ENCODE measurements around the gene IQSEC2. TPM values are rescaled to one million over a fixed set of nuclear protein-coding genes. Genes with fewer than 3 reads are reported as not detected.

IQSEC2 gene
- total RNA-seq, 1 donor from 2014 or later: 24.0 TPM

DNA sequence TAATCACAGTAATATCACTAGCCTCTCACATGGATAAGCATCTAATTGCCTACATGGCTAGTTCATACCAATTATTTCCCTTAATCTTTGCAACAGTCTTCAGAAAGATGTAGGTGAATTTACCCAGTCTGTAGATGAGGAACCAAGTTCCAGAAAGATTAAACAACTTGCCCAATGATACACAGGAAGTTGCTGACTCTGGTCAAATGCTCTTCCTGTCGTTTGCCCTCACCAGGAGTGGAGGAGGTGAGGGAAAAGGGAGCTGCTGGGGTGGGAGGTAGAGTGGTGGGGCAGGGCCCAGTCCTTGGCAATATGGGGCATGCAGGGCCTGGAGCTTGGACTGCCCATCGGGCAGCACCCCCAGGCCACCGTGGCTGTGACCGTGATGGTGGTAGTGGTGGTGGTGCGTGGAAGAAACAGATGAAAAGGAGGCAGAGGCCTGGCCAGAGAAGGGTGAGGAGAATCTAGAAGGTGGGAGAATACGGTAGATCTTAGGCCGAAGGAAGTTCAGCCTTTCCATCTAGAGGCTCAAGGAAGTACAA lies 54.1 kb downstream of the IQSEC2 start:
- Histone ChIP-seq H3K27ac (no peak overlapping the region), H3K9me3 (no peaks in the 10 kb centered on the region), H3K4me3 (no peak overlapping the region), H3K27me3 (ENCODE audit: low read depth) (no peaks in the 10 kb centered on the region), H3K4me1 (peaks cover 16% of the 10 kb centered on the region), H3K36me3 (no peaks in the 10 kb centered on the region)
- ATAC-seq: no peak
- TF ChIP-seq, protein P1, sequence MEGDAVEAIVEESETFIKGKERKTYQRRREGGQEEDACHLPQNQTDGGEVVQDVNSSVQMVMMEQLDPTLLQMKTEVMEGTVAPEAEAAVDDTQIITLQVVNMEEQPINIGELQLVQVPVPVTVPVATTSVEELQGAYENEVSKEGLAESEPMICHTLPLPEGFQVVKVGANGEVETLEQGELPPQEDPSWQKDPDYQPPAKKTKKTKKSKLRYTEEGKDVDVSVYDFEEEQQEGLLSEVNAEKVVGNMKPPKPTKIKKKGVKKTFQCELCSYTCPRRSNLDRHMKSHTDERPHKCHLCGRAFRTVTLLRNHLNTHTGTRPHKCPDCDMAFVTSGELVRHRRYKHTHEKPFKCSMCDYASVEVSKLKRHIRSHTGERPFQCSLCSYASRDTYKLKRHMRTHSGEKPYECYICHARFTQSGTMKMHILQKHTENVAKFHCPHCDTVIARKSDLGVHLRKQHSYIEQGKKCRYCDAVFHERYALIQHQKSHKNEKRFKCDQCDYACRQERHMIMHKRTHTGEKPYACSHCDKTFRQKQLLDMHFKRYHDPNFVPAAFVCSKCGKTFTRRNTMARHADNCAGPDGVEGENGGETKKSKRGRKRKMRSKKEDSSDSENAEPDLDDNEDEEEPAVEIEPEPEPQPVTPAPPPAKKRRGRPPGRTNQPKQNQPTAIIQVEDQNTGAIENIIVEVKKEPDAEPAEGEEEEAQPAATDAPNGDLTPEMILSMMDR (IDR thresholded peaks at IDR 0.05): no peak
- intact Hi-C loops (cut with DNase I): no loop called here
- DNase-seq: no peak

DNA sequence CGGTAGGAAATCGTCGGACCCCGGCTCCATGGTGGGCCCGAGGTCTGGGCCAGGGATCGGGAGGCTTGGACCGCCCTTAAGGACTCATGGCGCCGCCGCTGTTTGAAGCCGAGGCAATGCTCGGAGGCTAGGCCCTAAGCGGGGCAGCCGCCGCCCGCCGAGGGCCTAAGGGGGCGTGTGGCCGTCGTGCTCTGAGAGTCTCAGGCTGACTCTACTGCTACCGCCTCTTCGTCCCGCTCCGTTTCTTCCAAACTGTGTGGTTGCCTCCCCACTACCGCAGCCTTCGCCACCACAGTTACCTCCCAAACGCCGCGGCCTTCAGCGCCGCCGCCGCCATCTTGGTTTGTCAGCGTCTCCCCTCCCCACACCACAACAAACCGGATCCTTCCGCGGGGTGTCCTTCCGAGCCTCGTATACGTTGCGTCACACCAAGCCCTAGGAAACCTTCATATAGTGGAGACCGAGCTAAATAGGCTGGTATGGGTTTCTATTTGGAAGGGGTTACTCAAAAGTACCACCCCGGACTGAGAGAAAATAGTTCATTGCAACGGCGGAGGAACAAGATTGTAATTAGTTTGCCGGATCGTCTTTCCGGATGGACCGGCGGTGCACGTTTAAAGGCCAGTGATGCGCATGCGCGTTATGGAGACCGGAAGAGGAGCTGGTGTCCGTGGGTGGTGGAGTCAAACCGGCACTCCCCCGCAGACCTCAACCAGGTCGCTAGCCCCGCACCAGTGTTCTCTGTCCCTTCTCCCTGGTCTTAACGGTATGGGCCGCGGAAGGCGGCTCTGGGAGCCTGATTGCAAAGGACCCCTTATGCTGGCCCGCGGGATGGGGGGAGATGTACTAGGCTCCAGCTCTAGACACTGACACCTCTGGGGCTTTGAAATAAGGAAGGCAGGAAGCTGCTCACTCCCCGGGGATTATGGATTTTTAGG lies 56.3 kb downstream of the IQSEC2 start, which contains the start of gene KDM5C:
Gene KDM5C, minus strand, starts transcription at position 348 of the 938 bp plus-strand sequence. Its CDS starts 318 bp downstream, at position 30.
- peaks cover 5% of the 10 kb centered on the region for H3K36me3 ChIP-seq
- peak; percentile 91 for DNase-seq
- H3K27me3 ChIP-seq (ENCODE audit: low read depth): no peaks in the 10 kb centered on the region
- H3K9me3 ChIP-seq: no peaks in the 10 kb centered on the region
- H3K4me3 ChIP-seq: peak within 1 kb of the TSS; percentile 83
- peaks cover 27% of the 10 kb centered on the region for H3K4me1 ChIP-seq
- H3K27ac ChIP-seq: peak within 1 kb of the TSS; percentile 90
- ATAC-seq: peak; percentile 93 to 94
- intact Hi-C loops (cut with DNase I): no loop called here
- TF ChIP-seq, protein P1 (IDR thresholded peaks at IDR 0.05): no peak

DNA sequence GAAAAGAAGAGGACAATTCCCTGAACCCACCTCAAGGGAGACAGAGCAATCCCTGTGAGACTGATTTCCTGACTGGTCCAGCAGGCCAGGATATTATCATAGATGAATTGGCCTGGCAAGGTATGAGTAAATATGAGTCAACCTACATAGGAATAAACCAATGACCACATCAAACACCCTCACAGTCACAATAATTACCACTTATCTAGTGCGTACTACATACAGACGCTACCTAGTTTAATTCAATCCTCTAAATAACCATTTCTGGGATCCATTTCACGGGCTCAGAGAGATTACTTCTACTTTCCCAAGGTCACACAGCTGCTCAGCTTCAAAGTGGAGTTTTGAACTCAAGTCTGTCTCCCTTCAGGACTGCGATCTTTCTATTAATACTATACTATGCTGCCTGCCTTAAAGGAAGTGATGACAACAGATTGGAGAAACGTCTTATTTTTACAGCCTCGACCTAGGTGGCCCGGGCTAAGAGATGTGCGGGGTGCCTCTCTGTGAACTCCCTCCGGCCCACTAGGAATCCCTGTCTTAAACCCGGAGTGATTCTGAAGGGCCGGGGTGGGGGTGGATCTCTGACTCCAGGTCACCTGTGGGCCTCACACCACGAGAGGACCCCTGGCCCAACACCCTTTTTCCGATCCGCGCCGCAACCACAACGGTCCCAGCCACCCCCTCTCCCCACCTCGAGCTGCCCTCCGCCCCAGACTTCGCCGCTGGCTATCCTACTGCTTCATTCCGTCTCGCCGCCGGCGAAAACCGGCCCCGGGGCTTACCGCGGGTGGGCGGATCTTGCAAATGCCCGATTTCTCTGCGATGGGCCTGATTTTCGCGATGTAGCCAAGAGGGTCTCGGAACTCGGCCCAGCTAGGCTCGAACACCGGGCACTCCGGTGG lies 57.2 kb downstream of the IQSEC2 start:
- intact Hi-C loops (cut with DNase I): no loop called here

DNA sequence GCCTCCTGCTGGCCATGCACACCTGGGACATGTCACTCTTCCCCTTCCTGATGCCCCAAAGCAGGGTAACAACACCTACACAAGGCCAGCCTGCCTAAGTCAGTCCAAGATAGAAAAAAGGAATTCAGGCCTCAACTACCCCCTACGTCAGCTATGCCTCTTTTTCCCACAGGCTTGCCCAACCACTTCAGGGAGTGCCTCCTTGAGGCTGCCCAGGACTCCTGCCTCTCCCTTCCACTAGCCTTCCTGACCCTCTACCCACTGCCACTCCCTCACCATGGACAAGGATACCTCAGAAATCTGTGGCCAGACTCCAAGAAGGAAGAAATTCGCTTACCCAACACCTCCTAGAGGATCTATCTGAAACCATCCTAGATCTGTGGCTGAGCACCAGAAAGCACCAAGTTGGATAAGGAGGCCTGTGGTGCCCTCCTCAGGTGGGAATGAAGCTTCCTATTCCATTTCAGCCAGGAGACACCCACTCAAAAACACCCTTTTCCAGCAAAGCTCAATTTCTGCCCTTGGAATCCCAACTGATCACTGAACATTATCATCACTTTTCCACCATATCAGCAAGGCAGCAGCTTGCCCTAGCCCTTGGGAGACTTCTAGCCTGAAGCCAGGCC lies 58.2 kb downstream of the IQSEC2 start:
- intact Hi-C loops (cut with DNase I): no loop called here
- H3K27ac ChIP-seq: no peak overlapping the region
- no peak for DNase-seq
- peak overlapping the region; percentile 83 for H3K4me3 ChIP-seq
- no peaks in the 10 kb centered on the region for H3K27me3 ChIP-seq (ENCODE audit: low read depth)
- no peaks in the 10 kb centered on the region for H3K9me3 ChIP-seq
- H3K36me3 ChIP-seq: peaks cover 25% of the 10 kb centered on the region
- TF ChIP-seq, protein P1 (IDR thresholded peaks at IDR 0.05): no peak
- H3K4me1 ChIP-seq: peaks cover 27% of the 10 kb centered on the region
- ATAC-seq: peak in 1 of 2 donors; percentile 69

More for the DNA sequence above, 57.2 kb downstream of the IQSEC2 start:
- Histone ChIP-seq H3K36me3 (peaks cover 14% of the 10 kb centered on the region), H3K9me3 (no peaks in the 10 kb centered on the region), H3K27me3 (ENCODE audit: low read depth) (no peaks in the 10 kb centered on the region), H3K27ac (peak overlapping the region; percentile 90), H3K4me1 (peaks cover 27% of the 10 kb centered on the region), H3K4me3 (peak overlapping the region; percentile 83)
- TF ChIP-seq, protein P1 (IDR thresholded peaks at IDR 0.05): no peak
- DNase-seq: no peak
- ATAC-seq: peak; percentile 20 to 28

Other genes with a start within 250 kb of the IQSEC2 start
- 0.56 TPM for gene GPR173, start 232.8 kb downstream of the IQSEC2 start, total RNA-seq
- gene TSPYL2, start 199.2 kb downstream of the IQSEC2 start, total RNA-seq: 27.9 TPM
- 14.8 TPM for gene KANTR, start 187.4 kb downstream of the IQSEC2 start, total RNA-seq
- gene KDM5C, start 56.4 kb downstream of the IQSEC2 start, total RNA-seq: 67.5 TPM
- gene SMC1A, start 141.1 kb upstream of the IQSEC2 start, total RNA-seq: 52.0 TPM
- 3.0 TPM for gene RIBC1, start 141.3 kb upstream of the IQSEC2 start, total RNA-seq
- gene HSD17B10, start 152.8 kb upstream of the IQSEC2 start, total RNA-seq: 51.6 TPM

All from lower lobe of right lung (tissue), 2 donors.